WTC11 (cell line): Measurements from ENCODE around the gene MACROD2. TPM values are rescaled to one million over a fixed set of nuclear protein-coding genes. Genes with fewer than 3 reads are reported as not detected.

Experiments
- ATAC-seq: fragments of 200-7000 bp; cut with Tn5 transposase; 2 replicates; pipeline ENCODE4 v1.10.0; 2021; ENCODE audit warnings: mild to moderate bottlenecking, moderate library complexity
- CTCF ChIA-PET: fragments of 300-600 bp; sonication (Branson Sonifier 250); formaldehyde crosslinking; loops from one replicate; lab custom pipeline; 2021; ENCODE audit warnings: antibody characterized with exemption; lab: Charles Lee
- POLR2A ChIA-PET: fragments of 350-600 bp; sonication (Branson Sonifier 250); formaldehyde crosslinking; loops from one replicate; lab custom pipeline; 2021; ENCODE audit warnings: antibody characterized with exemption; lab: Charles Lee
- DNase-seq: peaks from one replicate; pipeline ENCODE4 v3.0.0; 2021; ENCODE audit warnings: low spot score
- H3K27ac Mint-ChIP-seq: 2 replicates; pipeline ENCODE4 v1.8.0; 2021; ENCODE audit warnings: mixed read lengths
- H3K27me3 Mint-ChIP-seq: 2 replicates; pipeline ENCODE4 v1.8.0; 2021; ENCODE audit warnings: low read depth, mild to moderate bottlenecking, moderate library complexity, mixed read lengths
- H3K36me3 Mint-ChIP-seq: 2 replicates; pipeline ENCODE4 v1.8.0; 2021; ENCODE audit warnings: mixed read lengths
- H3K4me1 Mint-ChIP-seq: 2 replicates; pipeline ENCODE4 v1.8.0; 2022; ENCODE audit warnings: mixed read lengths
- H3K4me3 Mint-ChIP-seq: 2 replicates; pipeline ENCODE4 v1.8.0; 2021; ENCODE audit warnings: mild to moderate bottlenecking, moderate library complexity, mixed read lengths
- H3K9me3 Mint-ChIP-seq: 2 replicates; pipeline ENCODE4 v1.8.0; 2021; ENCODE audit warnings: mixed read lengths
- AFF4 ChIP-seq: sonication (generic); formaldehyde crosslinking; IDR thresholded peaks from 2 replicates; pipeline ENCODE4 v1.8.1; 2023; ENCODE audit warnings: mild to moderate bottlenecking, missing genetic modification reagents, borderline replicate concordance
- CTCF ChIP-seq: fragments of 200-600 bp; IDR thresholded peaks from 2 replicates; pipeline ENCODE4 v1.8.0; 2022; ENCODE audit warnings: antibody characterized with exemption
- EMX1 ChIP-seq: fragments of 250-450 bp; sonication (Bioruptor Pico); IDR thresholded peaks from 2 replicates; pipeline ENCODE4 v1.8.0; 2021; ENCODE audit warnings: mild to moderate bottlenecking
- FOXP4 ChIP-seq: sonication (generic); formaldehyde crosslinking; IDR thresholded peaks from 2 replicates; pipeline ENCODE4 v1.8.0; 2022; ENCODE audit warnings: mild to moderate bottlenecking, missing genetic modification reagents
- JAZF1 ChIP-seq: fragments of 250-450 bp; sonication (Bioruptor Pico); IDR thresholded peaks from 2 replicates; pipeline ENCODE4 v1.9.0; 2021; ENCODE audit warnings: moderate library complexity, mild to moderate bottlenecking, inconsistent platforms
- PREB ChIP-seq: sonication (generic); formaldehyde crosslinking; IDR thresholded peaks from 2 replicates; pipeline ENCODE4 v1.8.1; 2022; ENCODE audit warnings: mild to moderate bottlenecking, missing genetic modification reagents, moderate library complexity, borderline replicate concordance
- ZNF423 ChIP-seq: fragments of 250-450 bp; sonication (Bioruptor Pico); IDR thresholded peaks from 2 replicates; pipeline ENCODE4 v2.1.2; 2022; ENCODE audit warnings: mild to moderate bottlenecking, moderate library complexity
- ZNF671 ChIP-seq: fragments of 250-450 bp; sonication (Bioruptor Pico); IDR thresholded peaks from 2 replicates; pipeline ENCODE4 v1.8.0; 2021; ENCODE audit warnings: mild to moderate bottlenecking
- total RNA-seq: library from RNA; stranded (reverse); gene quantifications from 3 replicates; pipeline ENCODE4 v1.2.3, GENCODE V29; 2021
- TF ChIP-seq, protein P1 (sequence below): sonication (generic); formaldehyde crosslinking; IDR thresholded peaks from 2 replicates; pipeline ENCODE4 v1.8.0; 2022; ENCODE audit warnings: mild to moderate bottlenecking, missing genetic modification reagents
- TF ChIP-seq, protein P2 (sequence below): fragments of 250-450 bp; sonication (Bioruptor Pico); IDR thresholded peaks from 2 replicates; pipeline ENCODE4 v1.9.0; 2021; ENCODE audit warnings: moderate library complexity, mild to moderate bottlenecking, inconsistent platforms, borderline replicate concordance
- TF ChIP-seq, protein P3 (sequence below): sonication (generic); formaldehyde crosslinking; IDR thresholded peaks from 2 replicates; pipeline ENCODE4 v1.8.1; 2023; ENCODE audit warnings: mild to moderate bottlenecking, missing genetic modification reagents
- TF ChIP-seq, protein P4 (sequence below): fragments of 250-450 bp; sonication (Bioruptor Pico); conservative IDR thresholded peaks from 2 replicates; pipeline ENCODE4 v1.9.0; 2021; ENCODE audit warnings: mild to moderate bottlenecking

Gene MACROD2
- total RNA-seq, 1 experiment from 2014 or later = 4.1 TPM

- no peaks in the 10 kb centered on the region for H3K4me1 Mint-ChIP-seq
- ChIA-PET POLR2A (no interaction called here), CTCF (no interaction called here)
- no peaks in the 10 kb centered on the region for H3K9me3 Mint-ChIP-seq
- DNase-seq = no peak
- no peaks in the 10 kb centered on the region for H3K36me3 Mint-ChIP-seq
- no peaks in the 10 kb centered on the region for H3K27me3 Mint-ChIP-seq
- ATAC-seq = no peak
- no peak overlapping the region for H3K27ac Mint-ChIP-seq
- TF ChIP-seq CTCF (no peak), AFF4 (CRISPR knock-in tag) (no peak), PREB (no peak), ZNF423 (CRISPR knock-in tag) (no peak), FOXP4 (CRISPR knock-in tag) (no peak), JAZF1 (CRISPR knock-in tag) (no peak)
- TF ChIP-seq, protein P1, sequence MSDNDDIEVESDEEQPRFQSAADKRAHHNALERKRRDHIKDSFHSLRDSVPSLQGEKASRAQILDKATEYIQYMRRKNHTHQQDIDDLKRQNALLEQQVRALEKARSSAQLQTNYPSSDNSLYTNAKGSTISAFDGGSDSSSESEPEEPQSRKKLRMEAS = no peak
- no peak overlapping the region for H3K4me3 Mint-ChIP-seq
Measured at GRCh38 chr20:15045246-15045645, 1049.9 kb downstream of the MACROD2 start.

- DNase-seq (no peak), ATAC-seq (no peak)
- Mint-ChIP-seq H3K27ac (no peak overlapping the region), H3K27me3 (no peaks in the 10 kb centered on the region), H3K4me1 (no peaks in the 10 kb centered on the region), H3K4me3 (no peak overlapping the region), H3K9me3 (no peaks in the 10 kb centered on the region), H3K36me3 (no peaks in the 10 kb centered on the region)
- ChIA-PET CTCF (no interaction called here), POLR2A (no interaction called here)
- no peak for TF ChIP-seq AFF4 (CRISPR knock-in tag)
Measured at GRCh38 chr20:15047042-15047441, 1051.7 kb downstream of the MACROD2 start.

DNA sequence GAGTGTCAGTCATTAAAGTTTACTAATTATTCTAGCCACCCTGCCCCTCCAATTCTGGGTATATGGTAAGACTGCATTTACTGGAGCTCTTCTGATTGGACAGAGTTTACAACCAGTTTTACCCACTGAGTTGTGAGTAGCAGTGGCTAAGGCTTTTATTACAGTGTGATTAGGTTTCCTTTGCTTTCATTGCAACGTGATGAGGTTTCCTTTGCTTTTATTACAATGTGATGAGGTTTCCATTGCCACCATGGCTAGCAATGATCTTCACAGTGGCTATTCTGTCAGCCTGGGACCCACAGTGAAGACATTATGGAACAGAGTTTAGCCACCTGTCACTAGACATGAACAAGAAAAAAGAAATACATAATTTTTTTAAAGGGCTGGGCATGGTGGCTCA is 1052.3 kb downstream of the MACROD2 start:
- H3K27ac Mint-ChIP-seq = no peak overlapping the region
- ChIA-PET CTCF (interaction anchor here (0.7 kb wide), 1 partner anchor 225 kb away, joined by 3 read pairs; no protein-coding TSS in a partner anchor), POLR2A (no interaction called here)
- no peak for DNase-seq
- no peak overlapping the region for H3K4me3 Mint-ChIP-seq
- no peaks in the 10 kb centered on the region for H3K36me3 Mint-ChIP-seq
- no peaks in the 10 kb centered on the region for H3K4me1 Mint-ChIP-seq
- no peaks in the 10 kb centered on the region for H3K27me3 Mint-ChIP-seq
- H3K9me3 Mint-ChIP-seq = no peaks in the 10 kb centered on the region
- no peak for ATAC-seq
- TF ChIP-seq EMX1 (CRISPR knock-in tag) (no peak), ZNF671 (CRISPR knock-in tag) (no peak)
- TF ChIP-seq, protein P2, sequence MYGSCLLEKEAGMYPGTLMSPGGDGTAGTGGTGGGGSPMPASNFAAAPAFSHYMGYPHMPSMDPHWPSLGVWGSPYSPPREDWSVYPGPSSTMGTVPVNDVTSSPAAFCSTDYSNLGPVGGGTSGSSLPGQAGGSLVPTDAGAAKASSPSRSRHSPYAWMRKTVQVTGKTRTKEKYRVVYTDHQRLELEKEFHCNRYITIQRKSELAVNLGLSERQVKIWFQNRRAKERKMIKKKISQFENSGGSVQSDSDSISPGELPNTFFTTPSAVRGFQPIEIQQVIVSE (CRISPR knock-in tag) = no peak
- TF ChIP-seq, protein P3, sequence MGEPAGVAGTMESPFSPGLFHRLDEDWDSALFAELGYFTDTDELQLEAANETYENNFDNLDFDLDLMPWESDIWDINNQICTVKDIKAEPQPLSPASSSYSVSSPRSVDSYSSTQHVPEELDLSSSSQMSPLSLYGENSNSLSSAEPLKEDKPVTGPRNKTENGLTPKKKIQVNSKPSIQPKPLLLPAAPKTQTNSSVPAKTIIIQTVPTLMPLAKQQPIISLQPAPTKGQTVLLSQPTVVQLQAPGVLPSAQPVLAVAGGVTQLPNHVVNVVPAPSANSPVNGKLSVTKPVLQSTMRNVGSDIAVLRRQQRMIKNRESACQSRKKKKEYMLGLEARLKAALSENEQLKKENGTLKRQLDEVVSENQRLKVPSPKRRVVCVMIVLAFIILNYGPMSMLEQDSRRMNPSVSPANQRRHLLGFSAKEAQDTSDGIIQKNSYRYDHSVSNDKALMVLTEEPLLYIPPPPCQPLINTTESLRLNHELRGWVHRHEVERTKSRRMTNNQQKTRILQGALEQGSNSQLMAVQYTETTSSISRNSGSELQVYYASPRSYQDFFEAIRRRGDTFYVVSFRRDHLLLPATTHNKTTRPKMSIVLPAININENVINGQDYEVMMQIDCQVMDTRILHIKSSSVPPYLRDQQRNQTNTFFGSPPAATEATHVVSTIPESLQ (CRISPR knock-in tag) = no peak
- TF ChIP-seq, protein P4, sequence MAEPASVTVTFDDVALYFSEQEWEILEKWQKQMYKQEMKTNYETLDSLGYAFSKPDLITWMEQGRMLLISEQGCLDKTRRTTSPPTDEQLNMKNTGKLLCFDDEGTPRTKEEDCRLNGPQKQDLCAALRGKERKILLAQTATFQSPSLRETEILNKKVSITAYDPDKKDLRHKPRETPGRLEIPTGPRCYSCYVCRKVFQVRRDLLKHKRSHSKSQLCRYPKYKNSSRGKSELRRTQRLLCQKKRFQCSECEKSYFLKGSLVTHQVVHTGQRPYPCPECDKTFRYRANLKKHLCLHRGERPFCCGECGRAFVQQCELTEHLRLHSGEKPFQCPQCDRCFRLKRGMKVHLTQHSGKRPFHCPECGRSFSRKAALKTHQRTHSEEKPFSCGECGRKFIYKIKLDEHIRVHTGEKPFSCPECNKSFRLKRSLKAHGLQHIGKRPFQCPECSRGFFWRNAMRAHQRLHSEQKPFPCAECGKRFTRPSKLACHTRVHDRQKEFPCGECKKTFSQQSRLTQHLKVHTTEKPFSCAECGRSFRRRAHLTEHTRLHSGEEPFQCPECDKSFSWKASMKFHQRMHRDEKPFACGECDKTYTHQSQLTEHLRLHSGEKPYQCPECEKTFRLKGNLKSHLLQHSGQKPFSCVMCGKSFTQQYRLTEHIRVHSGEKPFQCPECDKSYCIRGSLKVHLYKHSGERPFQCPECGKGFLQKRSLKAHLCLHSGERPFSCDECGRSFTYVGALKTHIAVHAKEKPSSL (CRISPR knock-in tag) = no peak
